ENCODE results near the gene NANOS1.

Gene NANOS1

DNA sequence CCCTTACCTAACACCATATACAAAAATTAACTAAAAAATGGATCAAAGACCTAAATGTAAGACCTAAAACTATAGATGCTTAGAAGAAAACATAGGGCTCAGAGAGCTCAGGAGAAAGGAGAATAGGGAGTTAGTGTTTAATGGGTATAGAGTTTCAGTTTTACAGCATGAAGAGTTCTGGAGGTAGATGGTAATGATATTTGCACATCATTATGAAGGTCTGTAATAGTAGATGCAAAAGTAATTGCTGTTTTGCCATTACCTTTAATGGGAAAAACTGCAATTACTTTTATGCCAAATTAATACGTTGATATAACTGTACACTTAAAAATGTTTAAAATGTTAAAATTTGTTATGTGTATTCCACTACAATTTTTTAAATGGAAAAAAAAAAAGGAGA, 39.2 kb upstream of the NANOS1 start:
- no peaks in the 10 kb centered on the region for H3K4me1 ChIP-seq (ENCODE audit: control insufficient read depth in 2 of 2, insufficient read depth in 1 of 2, low read depth in 1 of 2, low read length in 2 of 2)
- no peak overlapping the region for H2BK12ac ChIP-seq (ENCODE audit: low read length)
- no peak overlapping the region for H3K27ac ChIP-seq (replicated peaks; ENCODE audit: low read length)
- no peak overlapping the region for H3K9ac ChIP-seq (ENCODE audit: low read depth, low read length, poor library complexity)
- H3K18ac ChIP-seq (ENCODE audit: low read length): no peak overlapping the region
- H4K8ac ChIP-seq (ENCODE audit: low read depth, low read length): no peak overlapping the region
- no peak overlapping the region for H2BK5ac ChIP-seq (ENCODE audit: low read length)
- peaks cover 0 to 3% (median 2%) of the 10 kb centered on the region in 3 experiments for H3K27me3 ChIP-seq (ENCODE audit: control insufficient read depth in 3 of 3, insufficient read depth in 3 of 3, low read depth in 1 of 3, low read length in 3 of 3)
- no peak overlapping the region for H3K14ac ChIP-seq (ENCODE audit: low read length)
- no peak overlapping the region for H3K23ac ChIP-seq (ENCODE audit: low read depth, low read length, poor library complexity)
- no peak for DNase-seq (ENCODE audit: low spot score)
- H2BK120ac ChIP-seq (ENCODE audit: low read depth, low read length): no peak overlapping the region
- no peak overlapping the region for H3K4ac ChIP-seq (ENCODE audit: low read length)
- H2AK5ac ChIP-seq (ENCODE audit: low read depth, low read length): no peak overlapping the region
- no peaks in the 10 kb centered on the region for H3K36me3 ChIP-seq (replicated peaks in 1 of 2; ENCODE audit: control insufficient read depth in 2 of 2, insufficient read depth in 2 of 2, low read length in 2 of 2)
- H2BK15ac ChIP-seq (ENCODE audit: low read length): no peak overlapping the region
- H3K79me1 ChIP-seq (ENCODE audit: low read depth, low read length): no peaks in the 10 kb centered on the region
- H4K91ac ChIP-seq (ENCODE audit: low read depth, low read length, poor library complexity): no peak overlapping the region
- no peak overlapping the region for H2AFZ ChIP-seq (ENCODE audit: low read length)
- WGBS, 2 donors (ENCODE audit: extremely low coverage in 2 of 2, insufficient read length in 2 of 2, insufficient replicate concordance in 1 of 2): no CpG with 5 or more reads among the region's 1 CpG
- H3K4me3 ChIP-seq (ENCODE audit: low read length in 2 of 2): no peak overlapping the region
- H3K4me2 ChIP-seq (ENCODE audit: insufficient read depth, low read length, poor library complexity, severe bottlenecking): no peak overlapping the region
- H3K9me3 ChIP-seq (replicated peaks in 1 of 2; ENCODE audit: control insufficient read depth in 2 of 2, insufficient read depth in 1 of 2, low read depth in 1 of 2, low read length in 2 of 2): no peaks in the 10 kb centered on the region

DNA sequence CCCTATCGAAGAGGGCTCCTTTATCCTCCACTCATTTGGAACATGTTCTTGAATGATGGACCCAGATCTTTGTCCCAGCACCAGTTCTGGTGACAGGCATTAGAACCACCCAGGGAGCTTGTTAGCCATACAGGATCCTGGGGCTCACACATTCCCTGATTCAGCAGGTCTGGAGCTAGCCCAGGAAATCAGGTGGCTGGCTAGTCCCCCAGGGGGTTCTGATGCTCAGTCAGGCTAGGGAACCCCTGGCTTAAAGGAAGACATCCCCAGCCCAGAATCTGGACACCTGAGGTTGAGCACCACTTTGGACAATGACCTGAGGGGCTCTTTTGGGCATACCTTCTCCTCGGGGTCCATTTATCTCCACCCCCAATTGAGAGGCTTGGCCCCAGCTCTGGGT, 37.0 kb upstream of the NANOS1 start:
- no peak overlapping the region for H3K4me3 ChIP-seq (ENCODE audit: low read length in 2 of 2)
- H3K27me3 ChIP-seq (ENCODE audit: control insufficient read depth in 3 of 3, insufficient read depth in 3 of 3, low read depth in 1 of 3, low read length in 3 of 3): peaks cover 0 to 6% (median 2%) of the 10 kb centered on the region in 3 experiments
- no peak overlapping the region for H3K4me2 ChIP-seq (ENCODE audit: insufficient read depth, low read length, poor library complexity, severe bottlenecking)
- no peak overlapping the region for H2AK5ac ChIP-seq (ENCODE audit: low read depth, low read length)
- no peak overlapping the region for H2BK120ac ChIP-seq (ENCODE audit: low read depth, low read length)
- no peak overlapping the region for H2AFZ ChIP-seq (ENCODE audit: low read length)
- no peak overlapping the region for H4K91ac ChIP-seq (ENCODE audit: low read depth, low read length, poor library complexity)
- no peak overlapping the region for H3K4ac ChIP-seq (ENCODE audit: low read length)
- no peak overlapping the region for H2BK12ac ChIP-seq (ENCODE audit: low read length)
- no peak overlapping the region for H3K18ac ChIP-seq (ENCODE audit: low read length)
- H2BK5ac ChIP-seq (ENCODE audit: low read length): no peak overlapping the region
- H3K79me1 ChIP-seq (ENCODE audit: low read depth, low read length): no peaks in the 10 kb centered on the region
- H2BK15ac ChIP-seq (ENCODE audit: low read length): no peak overlapping the region
- H3K9me3 ChIP-seq (replicated peaks in 1 of 2; ENCODE audit: control insufficient read depth in 2 of 2, insufficient read depth in 1 of 2, low read depth in 1 of 2, low read length in 2 of 2): no peaks in the 10 kb centered on the region
- DNase-seq (ENCODE audit: low spot score): no peak
- no peak overlapping the region for H3K23ac ChIP-seq (ENCODE audit: low read depth, low read length, poor library complexity)
- WGBS, 2 donors (ENCODE audit: extremely low coverage in 2 of 2, insufficient read length in 2 of 2, insufficient replicate concordance in 1 of 2): no CpG with 5 or more reads among the region's 2 CpGs
- no peak overlapping the region for H4K8ac ChIP-seq (ENCODE audit: low read depth, low read length)
- H3K4me1 ChIP-seq (ENCODE audit: control insufficient read depth in 2 of 2, insufficient read depth in 1 of 2, low read depth in 1 of 2, low read length in 2 of 2): no peaks in the 10 kb centered on the region
- H3K9ac ChIP-seq (ENCODE audit: low read depth, low read length, poor library complexity): no peak overlapping the region
- H3K27ac ChIP-seq (replicated peaks; ENCODE audit: low read length): no peak overlapping the region
- H3K14ac ChIP-seq (ENCODE audit: low read length): no peak overlapping the region
- no peaks in the 10 kb centered on the region for H3K36me3 ChIP-seq (replicated peaks in 1 of 2; ENCODE audit: control insufficient read depth in 2 of 2, insufficient read depth in 2 of 2, low read length in 2 of 2)

DNA sequence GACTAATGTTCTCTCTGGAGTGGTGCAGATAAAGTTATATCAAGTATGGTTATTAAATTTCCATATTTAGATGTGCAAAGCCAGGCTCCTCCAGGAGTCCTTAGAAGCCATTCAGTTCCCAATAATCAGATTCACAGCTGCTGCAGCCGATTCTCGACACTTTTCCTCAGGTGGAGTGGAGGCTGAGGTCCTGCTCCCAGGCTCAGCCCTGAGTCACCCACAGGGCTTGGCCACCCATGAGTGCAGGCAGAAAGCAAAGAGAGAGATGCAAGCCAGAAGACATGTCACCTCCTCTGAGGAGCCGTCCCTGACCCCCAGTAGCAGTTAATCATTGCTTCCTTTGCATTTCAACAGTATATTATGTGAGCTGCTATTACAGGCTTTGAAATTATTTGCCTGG, 36.3 kb upstream of the NANOS1 start:
- Histone ChIP-seq H2BK5ac (ENCODE audit: low read length) (no peak overlapping the region), H3K9me3 (replicated peaks in 1 of 2; ENCODE audit: control insufficient read depth in 2 of 2, insufficient read depth in 1 of 2, low read depth in 1 of 2, low read length in 2 of 2) (no peaks in the 10 kb centered on the region), H3K4me2 (ENCODE audit: insufficient read depth, low read length, poor library complexity, severe bottlenecking) (no peak overlapping the region), H3K27ac (replicated peaks; ENCODE audit: low read length) (no peak overlapping the region), H3K4ac (ENCODE audit: low read length) (no peak overlapping the region), H4K91ac (ENCODE audit: low read depth, low read length, poor library complexity) (no peak overlapping the region), H2BK12ac (ENCODE audit: low read length) (no peak overlapping the region), H3K27me3 (ENCODE audit: control insufficient read depth in 3 of 3, insufficient read depth in 3 of 3, low read depth in 1 of 3, low read length in 3 of 3) (peaks cover 0 to 6% (median 2%) of the 10 kb centered on the region in 3 experiments), H3K4me3 (ENCODE audit: low read length in 2 of 2) (no peak overlapping the region), H3K23ac (ENCODE audit: low read depth, low read length, poor library complexity) (no peak overlapping the region), H3K14ac (ENCODE audit: low read length) (no peak overlapping the region), H3K9ac (ENCODE audit: low read depth, low read length, poor library complexity) (no peak overlapping the region), H2BK120ac (ENCODE audit: low read depth, low read length) (no peak overlapping the region), H3K79me1 (ENCODE audit: low read depth, low read length) (no peaks in the 10 kb centered on the region), H2BK15ac (ENCODE audit: low read length) (no peak overlapping the region), H2AFZ (ENCODE audit: low read length) (no peak overlapping the region), H3K4me1 (ENCODE audit: control insufficient read depth in 2 of 2, insufficient read depth in 1 of 2, low read depth in 1 of 2, low read length in 2 of 2) (no peaks in the 10 kb centered on the region), H3K18ac (ENCODE audit: low read length) (no peak overlapping the region), H4K8ac (ENCODE audit: low read depth, low read length) (no peak overlapping the region), H2AK5ac (ENCODE audit: low read depth, low read length) (no peak overlapping the region), H3K36me3 (replicated peaks in 1 of 2; ENCODE audit: control insufficient read depth in 2 of 2, insufficient read depth in 2 of 2, low read length in 2 of 2) (no peaks in the 10 kb centered on the region)
- whole genome bisulfite sequencing, 2 donors (ENCODE audit: extremely low coverage in 2 of 2, insufficient read length in 2 of 2, insufficient replicate concordance in 1 of 2): no CpG with 5 or more reads among the region's 3 CpGs
- DNase-seq (ENCODE audit: low spot score): no peak

DNA sequence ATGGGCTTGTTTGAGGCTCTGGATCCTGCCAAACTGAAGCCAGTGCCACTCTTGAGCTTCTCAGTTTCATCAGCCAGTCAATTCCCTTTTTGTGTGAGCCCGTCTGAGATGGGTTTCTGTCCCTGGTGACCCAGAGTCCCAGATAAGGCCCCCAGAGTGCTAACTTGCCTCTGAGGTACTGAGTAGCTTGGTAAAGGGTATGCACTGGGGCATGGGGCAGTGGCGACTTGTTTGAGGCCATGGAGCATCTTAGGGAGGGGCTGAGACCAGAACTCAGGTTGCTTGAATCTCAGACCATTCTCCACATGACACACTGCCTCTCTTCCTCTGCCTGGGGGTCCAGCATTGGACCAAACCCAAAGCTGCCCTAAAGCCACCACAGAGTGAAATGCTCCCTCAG, 35.2 kb upstream of the NANOS1 start:
- H3K4me2 ChIP-seq (ENCODE audit: insufficient read depth, low read length, poor library complexity, severe bottlenecking): no peak overlapping the region
- H3K23ac ChIP-seq (ENCODE audit: low read depth, low read length, poor library complexity): no peak overlapping the region
- DNase-seq (ENCODE audit: low spot score): no peak
- H2BK15ac ChIP-seq (ENCODE audit: low read length): no peak overlapping the region
- H3K79me1 ChIP-seq (ENCODE audit: low read depth, low read length): no peaks in the 10 kb centered on the region
- H3K27ac ChIP-seq (replicated peaks; ENCODE audit: low read length): no peak overlapping the region
- H3K9ac ChIP-seq (ENCODE audit: low read depth, low read length, poor library complexity): no peak overlapping the region
- no peak overlapping the region for H3K4me3 ChIP-seq (ENCODE audit: low read length in 2 of 2)
- H3K4ac ChIP-seq (ENCODE audit: low read length): no peak overlapping the region
- no peak overlapping the region for H3K14ac ChIP-seq (ENCODE audit: low read length)
- H2BK12ac ChIP-seq (ENCODE audit: low read length): no peak overlapping the region
- no peaks in the 10 kb centered on the region for H3K36me3 ChIP-seq (replicated peaks in 1 of 2; ENCODE audit: control insufficient read depth in 2 of 2, insufficient read depth in 2 of 2, low read length in 2 of 2)
- no peaks in the 10 kb centered on the region for H3K4me1 ChIP-seq (ENCODE audit: control insufficient read depth in 2 of 2, insufficient read depth in 1 of 2, low read depth in 1 of 2, low read length in 2 of 2)
- H3K9me3 ChIP-seq (replicated peaks in 1 of 2; ENCODE audit: control insufficient read depth in 2 of 2, insufficient read depth in 1 of 2, low read depth in 1 of 2, low read length in 2 of 2): no peaks in the 10 kb centered on the region
- H2AK5ac ChIP-seq (ENCODE audit: low read depth, low read length): no peak overlapping the region
- WGBS, 2 donors (ENCODE audit: extremely low coverage in 2 of 2, insufficient read length in 2 of 2, insufficient replicate concordance in 1 of 2): no CpG with 5 or more reads among the region's 2 CpGs
- no peak overlapping the region for H2BK120ac ChIP-seq (ENCODE audit: low read depth, low read length)
- peaks cover 0 to 6% (median 2%) of the 10 kb centered on the region in 3 experiments for H3K27me3 ChIP-seq (ENCODE audit: control insufficient read depth in 3 of 3, insufficient read depth in 3 of 3, low read depth in 1 of 3, low read length in 3 of 3)
- H4K8ac ChIP-seq (ENCODE audit: low read depth, low read length): no peak overlapping the region
- no peak overlapping the region for H2BK5ac ChIP-seq (ENCODE audit: low read length)
- peak overlapping the region; percentile 30 for H3K18ac ChIP-seq (ENCODE audit: low read length)
- no peak overlapping the region for H2AFZ ChIP-seq (ENCODE audit: low read length)
- H4K91ac ChIP-seq (ENCODE audit: low read depth, low read length, poor library complexity): no peak overlapping the region

Data from neuronal stem cell (in vitro differentiated cells).